Hindlimb muscle (tissue), 1 donor: ENCODE measurements around the gene WFIKKN2. TPM values are rescaled to one million over a fixed set of nuclear protein-coding genes. Genes with fewer than 3 reads are reported as not detected.
A peak's percentile ranks its signal among the peaks of the same experiment; 100 is the strongest.
"Not testable (repeated sequence)": the region's sequence is repeated elsewhere in the genome, so short reads cannot be mapped to it uniquely, and the experiment has no call there.

Experiments used
- DNase-seq: peaks from one replicate; pipeline ENCODE4 v3.0.0-alpha.2; 2013
- polyA plus RNA-seq: library from polyadenylated mRNA; unstranded; fragments of 120-200 nt; gene quantifications from one replicate; pipeline ENCODE4 v1.2.1, GENCODE V29; 2013; ENCODE audit not compliant: insufficient read length

Gene WFIKKN2
- polyA plus RNA-seq: 0.75 TPM

- DNase-seq: peak; percentile 31
These were observed at the start of gene WFIKKN2 for GRCh38 chr17:50835301-50836234. Gene WFIKKN2 (plus strand): TSS chr17:50835586. CDS start chr17:50835938, 352 bp downstream.

- peak; percentile 56 for DNase-seq
These were observed 49.3 kb upstream of the WFIKKN2 start for GRCh38 chr17:50785946-50786570.

- DNase-seq: no peak
These were observed 48.3 kb upstream of the WFIKKN2 start for GRCh38 chr17:50787106-50787505.

GRCh38 chr17:50790618-50791017 lies 44.8 kb upstream of the WFIKKN2 start:
- DNase-seq: no peak

GRCh38 chr17:50792132-50792531 lies 43.3 kb upstream of the WFIKKN2 start:
- no peak for DNase-seq

GRCh38 chr17:50793007-50793406 lies 42.4 kb upstream of the WFIKKN2 start:
- DNase-seq: no peak

GRCh38 chr17:50794361-50794760 lies 41.0 kb upstream of the WFIKKN2 start:
- no peak for DNase-seq

- no peak for DNase-seq
These were observed 38.1 kb upstream of the WFIKKN2 start for GRCh38 chr17:50797135-50797810.

- no peak for DNase-seq
These were observed 36.7 kb upstream of the WFIKKN2 start for GRCh38 chr17:50798424-50799288.

- no peak for DNase-seq
These were observed 35.8 kb upstream of the WFIKKN2 start for GRCh38 chr17:50799582-50799981.

- DNase-seq: no peak
These were observed 35.1 kb upstream of the WFIKKN2 start for GRCh38 chr17:50800196-50800700.

- DNase-seq: no peak
These were observed 32.5 kb upstream of the WFIKKN2 start for GRCh38 chr17:50802609-50803571.

- no peak for DNase-seq
These were observed 31.7 kb upstream of the WFIKKN2 start for GRCh38 chr17:50803676-50804075.

GRCh38 chr17:50804749-50805475 lies 30.5 kb upstream of the WFIKKN2 start:
- not testable (repeated sequence) for DNase-seq

- no peak for DNase-seq
These were observed 29.9 kb upstream of the WFIKKN2 start for GRCh38 chr17:50805486-50805885.

GRCh38 chr17:50806141-50806643 lies 29.2 kb upstream of the WFIKKN2 start:
- no peak for DNase-seq

- DNase-seq: no peak
These were observed 28.4 kb upstream of the WFIKKN2 start for GRCh38 chr17:50807009-50807408.

- DNase-seq: no peak
These were observed 27.7 kb upstream of the WFIKKN2 start for GRCh38 chr17:50807675-50808074.

GRCh38 chr17:50808413-50808812 lies 27.0 kb upstream of the WFIKKN2 start:
- no peak for DNase-seq

- no peak for DNase-seq
These were observed 26.5 kb upstream of the WFIKKN2 start for GRCh38 chr17:50808888-50809287.
